Measurements from ENCODE around the gene ABCA8.

DNA sequence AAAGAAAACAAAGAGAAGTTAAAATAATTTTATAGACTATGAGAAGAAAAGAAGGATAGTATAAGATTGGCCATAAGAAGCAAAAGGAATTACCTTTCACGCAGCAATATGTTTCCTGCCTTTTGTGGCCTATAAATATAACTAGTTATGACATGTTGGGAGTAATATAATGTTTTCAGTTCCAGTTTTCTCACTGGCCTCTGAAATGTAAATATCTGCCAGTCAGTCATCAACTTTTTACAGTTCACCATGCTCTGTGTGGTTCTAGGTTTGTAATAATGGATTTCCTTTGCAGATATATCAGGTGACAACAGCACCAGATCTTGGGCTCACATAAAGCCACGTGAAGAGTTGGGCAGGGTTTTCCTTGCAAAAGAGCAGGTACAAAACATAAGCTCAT is 94.3 kb downstream of the ABCA8 start:
- TF ChIP-seq ZSCAN30 (tag by site-specific recombination; IDR thresholded peaks at IDR 0.05) (no peak), ZBTB7A (tag by site-specific recombination; IDR thresholded peaks at IDR 0.05; ENCODE audit: low read depth) (no peak), ZNF274 (IDR thresholded peaks at IDR 0.05; ENCODE audit: low read length) (no peak), ZNF274 (tag by site-specific recombination; IDR thresholded peaks at IDR 0.05; ENCODE audit: borderline replicate concordance) (no peak), ZNF350 (tag by site-specific recombination; IDR thresholded peaks at IDR 0.05) (no peak), ZNF37A (tag by site-specific recombination; IDR thresholded peaks at IDR 0.05) (no peak), ZNF558 (tag by site-specific recombination; IDR thresholded peaks at IDR 0.05) (no peak), SP7 (tag by site-specific recombination; IDR thresholded peaks at IDR 0.05) (no peak)
- TF ChIP-seq, protein P1, sequence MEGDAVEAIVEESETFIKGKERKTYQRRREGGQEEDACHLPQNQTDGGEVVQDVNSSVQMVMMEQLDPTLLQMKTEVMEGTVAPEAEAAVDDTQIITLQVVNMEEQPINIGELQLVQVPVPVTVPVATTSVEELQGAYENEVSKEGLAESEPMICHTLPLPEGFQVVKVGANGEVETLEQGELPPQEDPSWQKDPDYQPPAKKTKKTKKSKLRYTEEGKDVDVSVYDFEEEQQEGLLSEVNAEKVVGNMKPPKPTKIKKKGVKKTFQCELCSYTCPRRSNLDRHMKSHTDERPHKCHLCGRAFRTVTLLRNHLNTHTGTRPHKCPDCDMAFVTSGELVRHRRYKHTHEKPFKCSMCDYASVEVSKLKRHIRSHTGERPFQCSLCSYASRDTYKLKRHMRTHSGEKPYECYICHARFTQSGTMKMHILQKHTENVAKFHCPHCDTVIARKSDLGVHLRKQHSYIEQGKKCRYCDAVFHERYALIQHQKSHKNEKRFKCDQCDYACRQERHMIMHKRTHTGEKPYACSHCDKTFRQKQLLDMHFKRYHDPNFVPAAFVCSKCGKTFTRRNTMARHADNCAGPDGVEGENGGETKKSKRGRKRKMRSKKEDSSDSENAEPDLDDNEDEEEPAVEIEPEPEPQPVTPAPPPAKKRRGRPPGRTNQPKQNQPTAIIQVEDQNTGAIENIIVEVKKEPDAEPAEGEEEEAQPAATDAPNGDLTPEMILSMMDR (tag by site-specific recombination; IDR thresholded peaks at IDR 0.05), result no peak

Measured in HEK293 (cell line).